Stomach smooth muscle (tissue), 2 donors: ENCODE data around the gene VRK3.

Experiments
- H3K27ac ChIP-seq: one replicate; pipeline ENCODE4 v1.7.0; 2013; ENCODE audit warnings: mild to moderate bottlenecking, low read length, inconsistent platforms
- H3K27me3 ChIP-seq, 2 donors: one replicate each; pipeline ENCODE4 v1.7.0; 2013; ENCODE audit warnings: low read length in 2 of 2; ENCODE audit not compliant: insufficient read depth in 2 of 2, control insufficient read depth in 1 of 2
- H3K36me3 ChIP-seq, 2 donors: one replicate each; pipeline ENCODE4 v1.7.0; 2013; ENCODE audit warnings: low read length in 2 of 2; ENCODE audit not compliant: control insufficient read depth in 2 of 2, insufficient read depth in 2 of 2
- H3K4me1 ChIP-seq: one replicate; pipeline ENCODE4 v1.7.0; 2013; ENCODE audit warnings: low read length; ENCODE audit not compliant: control insufficient read depth, insufficient read depth
- H3K4me3 ChIP-seq, 2 donors: one replicate each; pipeline ENCODE4 v1.7.0; 2013; ENCODE audit warnings: low read length in 2 of 2
- H3K9ac ChIP-seq, 2 donors: one replicate each; pipeline ENCODE4 v1.7.0; 2013; ENCODE audit warnings: low read length in 2 of 2, mild to moderate bottlenecking in 1 of 2
- H3K9me3 ChIP-seq, 2 donors: one replicate each; pipeline ENCODE4 v1.7.0; 2013; ENCODE audit warnings: low read length in 2 of 2; ENCODE audit not compliant: control insufficient read depth in 2 of 2
- donor health status: healthy.
- donor health status: Pancreatic carcinoma.

The VRK3 gene

GRCh38 chr19:49957262-49957915 lies 67.8 kb downstream of the VRK3 start:
- H3K9ac ChIP-seq, result no peak overlapping the region
- H3K27ac ChIP-seq, result no peak overlapping the region
- H3K9me3 ChIP-seq, result no peaks in the 10 kb centered on the region
- peaks cover 9% of the 10 kb centered on the region in 2 donors for H3K27me3 ChIP-seq
- H3K4me1 ChIP-seq, result no peaks in the 10 kb centered on the region
- no peaks in the 10 kb centered on the region for H3K36me3 ChIP-seq
- H3K4me3 ChIP-seq, result no peak overlapping the region

- Histone ChIP-seq H3K9me3 (no peaks in the 10 kb centered on the region), H3K4me1 (no peaks in the 10 kb centered on the region), H3K4me3 (no peak overlapping the region), H3K27ac (no peak overlapping the region), H3K36me3 (no peaks in the 10 kb centered on the region), H3K9ac (no peak overlapping the region), H3K27me3 (peaks cover 9 to 18% of the 10 kb centered on the region in 2 donors)
These were observed 69.1 kb downstream of the VRK3 start for GRCh38 chr19:49956115-49956495.

- Histone ChIP-seq H3K4me3 (no peak overlapping the region), H3K27me3 (peaks cover 9 to 24% of the 10 kb centered on the region in 2 donors), H3K27ac (no peak overlapping the region), H3K36me3 (no peaks in the 10 kb centered on the region), H3K9me3 (no peaks in the 10 kb centered on the region), H3K4me1 (no peaks in the 10 kb centered on the region), H3K9ac (no peak overlapping the region)
These were observed 70.2 kb downstream of the VRK3 start for GRCh38 chr19:49954933-49955332.

- no peak overlapping the region for H3K27ac ChIP-seq
- no peaks in the 10 kb centered on the region for H3K9me3 ChIP-seq
- no peaks in the 10 kb centered on the region for H3K4me1 ChIP-seq
- peaks cover 9 to 24% of the 10 kb centered on the region in 2 donors for H3K27me3 ChIP-seq
- H3K36me3 ChIP-seq, result no peaks in the 10 kb centered on the region
- H3K4me3 ChIP-seq, result no peak overlapping the region
- no peak overlapping the region for H3K9ac ChIP-seq
These were observed 70.9 kb downstream of the VRK3 start for GRCh38 chr19:49954092-49954829.

- Histone ChIP-seq H3K4me1 (no peaks in the 10 kb centered on the region), H3K27ac (no peak overlapping the region)
These were observed 71.8 kb downstream of the VRK3 start for GRCh38 chr19:49953416-49953815.

GRCh38 chr19:49952906-49953305 lies 72.3 kb downstream of the VRK3 start:
- H3K9ac ChIP-seq, result no peak overlapping the region
- H3K4me3 ChIP-seq, result no peak overlapping the region
- H3K36me3 ChIP-seq, result no peaks in the 10 kb centered on the region
- H3K27me3 ChIP-seq, result peaks cover 9 to 22% of the 10 kb centered on the region in 2 donors
- no peaks in the 10 kb centered on the region for H3K9me3 ChIP-seq
- H3K27ac ChIP-seq, result no peak overlapping the region
- no peaks in the 10 kb centered on the region for H3K4me1 ChIP-seq

More at GRCh38 chr19:49953416-49953815, 71.8 kb downstream of the VRK3 start:
- H3K9ac ChIP-seq, result no peak overlapping the region
- no peaks in the 10 kb centered on the region for H3K36me3 ChIP-seq
- no peak overlapping the region for H3K4me3 ChIP-seq
- H3K9me3 ChIP-seq, result no peaks in the 10 kb centered on the region
- peaks cover 9 to 22% of the 10 kb centered on the region in 2 donors for H3K27me3 ChIP-seq

- Histone ChIP-seq H3K36me3 (no peaks in the 10 kb centered on the region), H3K27me3 (peaks cover 9 to 24% of the 10 kb centered on the region in 2 donors), H3K9me3 (no peaks in the 10 kb centered on the region), H3K9ac (no peak overlapping the region), H3K4me1 (no peaks in the 10 kb centered on the region), H3K27ac (no peak overlapping the region), H3K4me3 (no peak overlapping the region)
These were observed 72.7 kb downstream of the VRK3 start for GRCh38 chr19:49952479-49952836.

- H3K9me3 ChIP-seq, result no peaks in the 10 kb centered on the region
- no peak overlapping the region for H3K9ac ChIP-seq
- no peak overlapping the region for H3K27ac ChIP-seq
- H3K27me3 ChIP-seq, result peaks cover 8 to 27% of the 10 kb centered on the region in 2 donors
- H3K36me3 ChIP-seq, result no peaks in the 10 kb centered on the region
- H3K4me3 ChIP-seq, result no peak overlapping the region
- no peaks in the 10 kb centered on the region for H3K4me1 ChIP-seq
These were observed 73.2 kb downstream of the VRK3 start for GRCh38 chr19:49951806-49952478.

- H3K27ac ChIP-seq, result no peak overlapping the region
- no peak overlapping the region for H3K4me3 ChIP-seq
- H3K4me1 ChIP-seq, result no peaks in the 10 kb centered on the region
- H3K9ac ChIP-seq, result no peak overlapping the region
- peaks cover 4 to 27% of the 10 kb centered on the region in 2 donors for H3K27me3 ChIP-seq
- H3K36me3 ChIP-seq, result no peaks in the 10 kb centered on the region
- no peaks in the 10 kb centered on the region for H3K9me3 ChIP-seq
These were observed 74.1 kb downstream of the VRK3 start for GRCh38 chr19:49950956-49951526.

GRCh38 chr19:49950590-49950948 lies 74.6 kb downstream of the VRK3 start:
- H3K27me3 ChIP-seq, result peaks cover 3 to 27% of the 10 kb centered on the region in 2 donors

More at GRCh38 chr19:49950590-49950948, 74.6 kb downstream of the VRK3 start:
- Histone ChIP-seq H3K27ac (no peak overlapping the region), H3K36me3 (no peaks in the 10 kb centered on the region), H3K9ac (no peak overlapping the region), H3K4me1 (no peaks in the 10 kb centered on the region), H3K9me3 (no peaks in the 10 kb centered on the region), H3K4me3 (no peak overlapping the region)
